Skeletal muscle cell (primary cell): Measurements from ENCODE around the gene LRRC56.
A peak's percentile ranks its signal among the peaks of the same experiment; 100 is the strongest.
"Not testable (repeated sequence)": the region's sequence is repeated elsewhere in the genome, so short reads cannot be mapped to it uniquely, and the experiment has no call there.

ENCODE experiments used
- DNase-seq: peaks from one replicate; pipeline ENCODE4 v3.0.0-alpha.2; 2010; ENCODE audit warnings: low read depth
- H3K4me3 ChIP-seq: 2 replicates; pipeline ENCODE4 v1.5.1; 2011; ENCODE audit warnings: low read depth, mild to moderate bottlenecking, control low read depth, low read length, moderate library complexity

The LRRC56 gene

GRCh38 chr11:567629-568292 lies 30.4 kb downstream of the LRRC56 start:
- DNase-seq: no peak
- peak overlapping the region; percentile 76 for H3K4me3 ChIP-seq

- peak; percentile 81 for DNase-seq
- H3K4me3 ChIP-seq: peak overlapping the region; percentile 76
Observed at GRCh38 chr11:568306-569157, 31.2 kb downstream of the LRRC56 start.

GRCh38 chr11:569158-569885 lies 32.0 kb downstream of the LRRC56 start:
- DNase-seq: no peak
- H3K4me3 ChIP-seq: peak overlapping the region; percentile 58

GRCh38 chr11:571802-572185 lies 34.5 kb downstream of the LRRC56 start:
- DNase-seq: no peak

GRCh38 chr11:573146-573759 lies 35.9 kb downstream of the LRRC56 start:
- H3K4me3 ChIP-seq: no peak overlapping the region
- DNase-seq: no peak

More at GRCh38 chr11:571802-572185, 34.5 kb downstream of the LRRC56 start:
- no peak overlapping the region for H3K4me3 ChIP-seq

- DNase-seq: not testable (repeated sequence)
Observed at GRCh38 chr11:574031-574570, 36.8 kb downstream of the LRRC56 start.

GRCh38 chr11:574632-575312 lies 37.4 kb downstream of the LRRC56 start:
- H3K4me3 ChIP-seq: peak overlapping the region; percentile 73
- no peak for DNase-seq

More at GRCh38 chr11:574031-574570, 36.8 kb downstream of the LRRC56 start:
- peak overlapping the region; percentile 73 for H3K4me3 ChIP-seq

- peak overlapping the region; percentile 73 for H3K4me3 ChIP-seq
- no peak for DNase-seq
Observed at GRCh38 chr11:575313-575995, 38.1 kb downstream of the LRRC56 start.

- peak within 1 kb of the TSS; percentile 97 for H3K4me3 ChIP-seq
- peak; percentile 79 for DNase-seq
Observed at GRCh38 chr11:575996-576768, 38.9 kb downstream of the LRRC56 start, which contains the start of gene PHRF1. Gene PHRF1 (plus strand): TSS chr11:576470. CDS start chr11:581513, 5,043 bp downstream.

GRCh38 chr11:576811-577610 lies 39.7 kb downstream of the LRRC56 start:
- H3K4me3 ChIP-seq: peak overlapping the region; percentile 97
- no peak for DNase-seq

GRCh38 chr11:577611-577894 lies 40.2 kb downstream of the LRRC56 start:
- peak overlapping the region; percentile 97 for H3K4me3 ChIP-seq

GRCh38 chr11:578276-579035 lies 41.1 kb downstream of the LRRC56 start:
- peak overlapping the region; percentile 97 for H3K4me3 ChIP-seq
- no peak for DNase-seq

More at GRCh38 chr11:577611-577894, 40.2 kb downstream of the LRRC56 start:
- no peak for DNase-seq

- no peak overlapping the region for H3K4me3 ChIP-seq
- no peak for DNase-seq
Observed at GRCh38 chr11:579830-580601, 42.7 kb downstream of the LRRC56 start.

- no peak for DNase-seq
- no peak overlapping the region for H3K4me3 ChIP-seq
Observed at GRCh38 chr11:581342-581741, 44.0 kb downstream of the LRRC56 start.

- H3K4me3 ChIP-seq: no peak overlapping the region
- DNase-seq: no peak
Observed at GRCh38 chr11:581752-582151, 44.4 kb downstream of the LRRC56 start.
